T-helper 2 cell treated with Interferon-gamma antibody and Interleukin-4, amounts not matched to agents 5 μg/mL and 100 μg/mL, for 36 hours (primary cell): ENCODE measurements around the gene TARDBP.
"Not testable (repeated sequence)": the region's sequence is repeated elsewhere in the genome, so short reads cannot be mapped to it uniquely, and the experiment has no call there.

Experiments used
- DNase-seq: peaks from one replicate; pipeline ENCODE4 v3.0.0; 2021; ENCODE audit warnings: low spot score
- H3K27ac Mint-ChIP-seq: one replicate; pipeline ENCODE4 v1.8.0; 2021; ENCODE audit warnings: mild to moderate bottlenecking, mixed read lengths
- H3K27me3 Mint-ChIP-seq: one replicate; pipeline ENCODE4 v1.8.0; 2021; ENCODE audit warnings: low read depth, mixed read lengths
- H3K36me3 Mint-ChIP-seq: one replicate; pipeline ENCODE4 v1.8.0; 2021; ENCODE audit warnings: low read depth, mixed read lengths
- H3K4me1 Mint-ChIP-seq: one replicate; pipeline ENCODE4 v1.8.0; 2021; ENCODE audit warnings: low read depth, mixed read lengths
- H3K4me3 Mint-ChIP-seq: one replicate; pipeline ENCODE4 v1.8.0; 2022; ENCODE audit warnings: mild to moderate bottlenecking, moderate library complexity, mixed read lengths
- H3K9me3 Mint-ChIP-seq: one replicate; pipeline ENCODE4 v1.8.0; 2021; ENCODE audit warnings: mixed read lengths

TARDBP gene

GRCh38 chr1:11067716-11068599 lies 55.5 kb downstream of the TARDBP start:
- Mint-ChIP-seq H3K36me3 (peaks cover 68% of the 10 kb centered on the region), H3K4me3 (no peak overlapping the region), H3K27ac (no peak overlapping the region), H3K27me3 (no peaks in the 10 kb centered on the region), H3K4me1 (peaks cover 6% of the 10 kb centered on the region), H3K9me3 (no peaks in the 10 kb centered on the region)
- no peak for DNase-seq

GRCh38 chr1:11068600-11069473 lies 56.4 kb downstream of the TARDBP start:
- DNase-seq: no peak
- Mint-ChIP-seq H3K4me1 (peaks cover 1% of the 10 kb centered on the region), H3K36me3 (peaks cover 62% of the 10 kb centered on the region), H3K27me3 (no peaks in the 10 kb centered on the region), H3K9me3 (no peaks in the 10 kb centered on the region), H3K4me3 (no peak overlapping the region), H3K27ac (no peak overlapping the region)

GRCh38 chr1:11070876-11071275 lies 58.4 kb downstream of the TARDBP start:
- DNase-seq: no peak
- Mint-ChIP-seq H3K9me3 (no peaks in the 10 kb centered on the region), H3K27ac (no peak overlapping the region), H3K27me3 (no peaks in the 10 kb centered on the region), H3K4me3 (no peak overlapping the region), H3K36me3 (peaks cover 61% of the 10 kb centered on the region), H3K4me1 (peaks cover 1% of the 10 kb centered on the region)

GRCh38 chr1:11071463-11072215 lies 59.2 kb downstream of the TARDBP start:
- DNase-seq: no peak
- H3K27me3 Mint-ChIP-seq: no peaks in the 10 kb centered on the region
- H3K27ac Mint-ChIP-seq: no peak overlapping the region
- H3K4me3 Mint-ChIP-seq: no peak overlapping the region
- H3K9me3 Mint-ChIP-seq: no peaks in the 10 kb centered on the region
- H3K4me1 Mint-ChIP-seq: peaks cover 1% of the 10 kb centered on the region
- peaks cover 60% of the 10 kb centered on the region for H3K36me3 Mint-ChIP-seq

- Mint-ChIP-seq H3K27me3 (no peaks in the 10 kb centered on the region), H3K9me3 (no peaks in the 10 kb centered on the region), H3K4me1 (peaks cover 1% of the 10 kb centered on the region), H3K4me3 (no peak overlapping the region), H3K36me3 (peaks cover 61% of the 10 kb centered on the region), H3K27ac (no peak overlapping the region)
- no peak for DNase-seq
Observed at GRCh38 chr1:11072216-11072917, 59.9 kb downstream of the TARDBP start.

- H3K4me3 Mint-ChIP-seq, H3K9me3 Mint-ChIP-seq, H3K27ac Mint-ChIP-seq, H3K4me1 Mint-ChIP-seq, H3K27me3 Mint-ChIP-seq, DNase-seq: not testable (repeated sequence)
- H3K36me3 Mint-ChIP-seq: peaks cover 61% of the 10 kb centered on the region
Observed at GRCh38 chr1:11073398-11073797, 60.9 kb downstream of the TARDBP start.
